Astrocyte (in vitro differentiated cells and primary cell): Measurements from ENCODE around the gene ABCC8. TPM values are rescaled to one million over a fixed set of nuclear protein-coding genes. Genes with fewer than 3 reads are reported as not detected.

Source experiments
- DNase-seq: peaks from one replicate; pipeline ENCODE4 v3.0.0-alpha.2; 2010; ENCODE audit warnings: low read depth
- FAIRE-seq: peaks from 2 replicates; lab custom pipeline; 2011; peaks lifted over from hg19 to GRCh38; lab: Jason Lieb, UNC
- H2AFZ ChIP-seq: 2 replicates; pipeline ENCODE4 v1.6.0; 2012; ENCODE audit warnings: low read depth, low read length, inconsistent platforms
- H3K27ac ChIP-seq: 2 replicates; pipeline ENCODE4 v1.5.1; 2011; ENCODE audit warnings: low read depth, low read length, inconsistent platforms
- H3K27me3 ChIP-seq: 2 replicates; pipeline ENCODE4 v1.6.0; 2011; ENCODE audit warnings: low read length, inconsistent platforms; ENCODE audit not compliant: insufficient read depth
- H3K36me3 ChIP-seq: 2 replicates; pipeline ENCODE4 v1.5.1; 2011; ENCODE audit warnings: low read length, inconsistent platforms; ENCODE audit not compliant: insufficient read depth
- H3K4me1 ChIP-seq: 2 replicates; pipeline ENCODE4 v1.5.1; 2011; ENCODE audit warnings: low read length, inconsistent platforms; ENCODE audit not compliant: insufficient read depth
- H3K4me2 ChIP-seq: 2 replicates; pipeline ENCODE4 v1.6.0; 2012; ENCODE audit warnings: low read length, inconsistent platforms
- H3K4me3 ChIP-seq: 2 replicates; pipeline ENCODE4 v1.5.1; 2011; ENCODE audit warnings: low read depth, mild to moderate bottlenecking, low read length, inconsistent platforms; ENCODE audit not compliant: insufficient read depth
- H3K79me2 ChIP-seq: 2 replicates; pipeline ENCODE4 v1.6.0; 2012; ENCODE audit warnings: mild to moderate bottlenecking, low read length, inconsistent platforms; ENCODE audit not compliant: insufficient read depth
- H3K9ac ChIP-seq: 2 replicates; pipeline ENCODE4 v1.6.0; 2012; ENCODE audit warnings: mild to moderate bottlenecking, low read length, inconsistent platforms
- H3K9me3 ChIP-seq: 2 replicates; pipeline ENCODE4 v1.5.1; 2012; ENCODE audit warnings: low read depth, mild to moderate bottlenecking, low read length, inconsistent platforms; ENCODE audit not compliant: insufficient read depth
- H4K20me1 ChIP-seq: 2 replicates; pipeline ENCODE4 v1.6.0; 2012; ENCODE audit warnings: low read length, inconsistent platforms; ENCODE audit not compliant: insufficient read depth
- H3K27ac Mint-ChIP-seq: one replicate; pipeline ENCODE4 v1.8.0; 2021; ENCODE audit warnings: mild to moderate bottlenecking, mixed read lengths; ENCODE audit not compliant: unreplicated experiment
- H3K27me3 Mint-ChIP-seq: one replicate; pipeline ENCODE4 v1.8.0; 2021; ENCODE audit warnings: low read depth, mixed read lengths; ENCODE audit not compliant: unreplicated experiment
- H3K36me3 Mint-ChIP-seq: one replicate; pipeline ENCODE4 v1.8.0; 2021; ENCODE audit warnings: low read depth, mixed read lengths; ENCODE audit not compliant: unreplicated experiment
- H3K4me1 Mint-ChIP-seq: one replicate; pipeline ENCODE4 v1.8.0; 2021; ENCODE audit warnings: low read depth, mixed read lengths; ENCODE audit not compliant: unreplicated experiment
- H3K4me3 Mint-ChIP-seq: one replicate; pipeline ENCODE4 v1.8.0; 2021; ENCODE audit warnings: mild to moderate bottlenecking, moderate library complexity, mixed read lengths; ENCODE audit not compliant: unreplicated experiment
- H3K9me3 Mint-ChIP-seq: one replicate; pipeline ENCODE4 v1.8.0; 2021; ENCODE audit warnings: mild to moderate bottlenecking, mixed read lengths; ENCODE audit not compliant: unreplicated experiment
- CTCF ChIP-seq: IDR thresholded peaks from 2 replicates; pipeline ENCODE4 v1.5.1; 2011; ENCODE audit warnings: low read depth, mild to moderate bottlenecking, inconsistent platforms, low read length, moderate library complexity; ENCODE audit not compliant: insufficient read depth
- EZH2 ChIP-seq: IDR thresholded peaks from 2 replicates; pipeline ENCODE4 v1.6.1; 2012; ENCODE audit warnings: mild to moderate bottlenecking, low read length, inconsistent platforms; ENCODE audit not compliant: insufficient read depth
- total RNA-seq: library from RNA; stranded (reverse); gene quantifications from 2 replicates; pipeline ENCODE4 v1.2.1, GENCODE V29; 2021

Gene ABCC8
- total RNA-seq, 1 donor from 2014 or later, result not detected

- Histone ChIP-seq H4K20me1 (no peaks in the 10 kb centered on the region), H3K27me3 (no peaks in the 10 kb centered on the region), H3K9ac (no peak overlapping the region), H3K9me3 (peaks cover 31% of the 10 kb centered on the region), H3K4me3 (no peak overlapping the region), H3K36me3 (no peaks in the 10 kb centered on the region), H3K79me2 (no peaks in the 10 kb centered on the region), H3K4me2 (no peak overlapping the region), H2AFZ (no peak overlapping the region), H3K27ac (no peak overlapping the region), H3K4me1 (peaks cover 1% of the 10 kb centered on the region)
- peaks cover 46% of the 10 kb centered on the region for H3K9me3 Mint-ChIP-seq
- DNase-seq (no peak), FAIRE-seq (no peak)
- peaks cover 43% of the 10 kb centered on the region for H3K36me3 Mint-ChIP-seq
- no peaks in the 10 kb centered on the region for H3K27me3 Mint-ChIP-seq
- no peak overlapping the region for H3K27ac Mint-ChIP-seq
- H3K4me1 Mint-ChIP-seq, result no peaks in the 10 kb centered on the region
- TF ChIP-seq EZH2 (no peak), CTCF (no peak)
- no peak overlapping the region for H3K4me3 Mint-ChIP-seq
Measured at GRCh38 chr11:17375547-17375946, 101.1 kb downstream of the ABCC8 start.

GRCh38 chr11:17371614-17372013 is 105.0 kb downstream of the ABCC8 start:
- no peak overlapping the region for H3K9ac ChIP-seq
- H2AFZ ChIP-seq, result no peak overlapping the region
- peaks cover 4% of the 10 kb centered on the region for H3K36me3 ChIP-seq
- TF ChIP-seq EZH2 (no peak), CTCF (no peak)
- H3K4me3 Mint-ChIP-seq, result no peak overlapping the region
- peaks cover 3% of the 10 kb centered on the region for H3K4me1 Mint-ChIP-seq
- H3K27ac Mint-ChIP-seq, result no peak overlapping the region
- H4K20me1 ChIP-seq, result no peaks in the 10 kb centered on the region
- DNase-seq (peak; percentile 53), FAIRE-seq (no peak)
- peaks cover 68% of the 10 kb centered on the region for H3K9me3 Mint-ChIP-seq
- H3K4me2 ChIP-seq, result no peak overlapping the region
- no peaks in the 10 kb centered on the region for H3K4me1 ChIP-seq
- H3K27ac ChIP-seq, result no peak overlapping the region
- peaks cover 57% of the 10 kb centered on the region for H3K36me3 Mint-ChIP-seq
- H3K27me3 Mint-ChIP-seq, result no peaks in the 10 kb centered on the region
- H3K79me2 ChIP-seq, result no peaks in the 10 kb centered on the region
- H3K27me3 ChIP-seq, result no peaks in the 10 kb centered on the region
- H3K9me3 ChIP-seq, result peaks cover 48% of the 10 kb centered on the region
- no peak overlapping the region for H3K4me3 ChIP-seq

GRCh38 chr11:17369684-17370243 is 106.9 kb downstream of the ABCC8 start:
- no peak overlapping the region for H2AFZ ChIP-seq
- H3K9ac ChIP-seq, result no peak overlapping the region
- peaks cover 3% of the 10 kb centered on the region for H3K4me1 Mint-ChIP-seq
- peaks cover 46% of the 10 kb centered on the region for H3K9me3 ChIP-seq
- DNase-seq (no peak), FAIRE-seq (no peak)
- H3K27me3 ChIP-seq, result no peaks in the 10 kb centered on the region
- H3K36me3 ChIP-seq, result peaks cover 4% of the 10 kb centered on the region
- no peak overlapping the region for H3K4me3 ChIP-seq
- peaks cover 63% of the 10 kb centered on the region for H3K9me3 Mint-ChIP-seq
- H4K20me1 ChIP-seq, result no peaks in the 10 kb centered on the region
- H3K4me3 Mint-ChIP-seq, result no peak overlapping the region
- H3K79me2 ChIP-seq, result no peaks in the 10 kb centered on the region
- no peaks in the 10 kb centered on the region for H3K4me1 ChIP-seq
- no peak for TF ChIP-seq CTCF
- TF ChIP-seq EZH2, result no peak
- H3K27ac Mint-ChIP-seq, result no peak overlapping the region
- H3K27ac ChIP-seq, result no peak overlapping the region
- peaks cover 2% of the 10 kb centered on the region for H3K27me3 Mint-ChIP-seq
- no peak overlapping the region for H3K4me2 ChIP-seq
- peaks cover 55% of the 10 kb centered on the region for H3K36me3 Mint-ChIP-seq
